A673 (cell line): ENCODE measurements around the gene IL1RAP. TPM values are rescaled to one million over a fixed set of nuclear protein-coding genes. Genes with fewer than 3 reads are reported as not detected.

Experiments used
- BruUV-seq: library from RNA; stranded (reverse); fragments of 400-500 nt; replicated peaks from 2 replicates; lab custom pipeline; 2021; lab: Mats Ljungman, UMichigan
- CTCF ChIA-PET: fragments of 300-600 bp; sonication (Branson Sonifier 250); formaldehyde crosslinking; loops from one replicate; lab custom pipeline; 2022; ENCODE audit warnings: antibody characterized with exemption; lab: Charles Lee
- POLR2A ChIA-PET: fragments of 300-600 bp; sonication (Branson Sonifier 250); formaldehyde crosslinking; loops from one replicate; lab custom pipeline; 2022; ENCODE audit warnings: antibody characterized with exemption; ENCODE audit not compliant: low non-redundant PET; lab: Charles Lee
- DNase-seq: peaks from one replicate; pipeline ENCODE4 v3.0.0-alpha.2; 2015; ENCODE audit warnings: low spot score
- H3K27ac ChIP-seq: fragments of 200-600 bp; sonication (generic); 2 replicates; pipeline ENCODE4 v1.5.1; 2016; ENCODE audit warnings: mixed run types, low read depth, mild to moderate bottlenecking, mixed read lengths, antibody characterized with exemption, low read length; ENCODE audit not compliant: poor library complexity, severe bottlenecking
- H3K27me3 ChIP-seq: fragments of 200-600 bp; sonication (generic); replicated peaks from 2 replicates; pipeline ENCODE4 v1.6.1; 2017; ENCODE audit warnings: mixed run types, low read depth, mild to moderate bottlenecking, mixed read lengths, antibody characterized with exemption, low read length; ENCODE audit not compliant: insufficient read depth, poor library complexity
- H3K36me3 ChIP-seq: fragments of 200-600 bp; sonication (generic); 2 replicates; pipeline ENCODE4 v1.6.1; 2016; ENCODE audit warnings: mixed run types, mild to moderate bottlenecking, mixed read lengths, antibody characterized with exemption, low read length; ENCODE audit not compliant: insufficient read depth, poor library complexity, severe bottlenecking
- H3K4me1 ChIP-seq: fragments of 200-600 bp; sonication (generic); 2 replicates; pipeline ENCODE4 v1.6.1; 2017; ENCODE audit warnings: mixed run types, mild to moderate bottlenecking, mixed read lengths, antibody characterized with exemption, low read length; ENCODE audit not compliant: insufficient read depth, poor library complexity, severe bottlenecking
- H3K4me3 ChIP-seq: fragments of 200-600 bp; sonication (generic); 2 replicates; pipeline ENCODE4 v1.5.1; 2016; ENCODE audit warnings: low read depth, mixed run types, mild to moderate bottlenecking, mixed read lengths, low read length; ENCODE audit not compliant: poor library complexity, severe bottlenecking
- H3K9me3 ChIP-seq: fragments of 200-600 bp; sonication (generic); 2 replicates; pipeline ENCODE4 v1.6.1; 2016; ENCODE audit warnings: mixed run types, low read depth, mild to moderate bottlenecking, mixed read lengths, antibody characterized with exemption, low read length; ENCODE audit not compliant: poor library complexity, severe bottlenecking
- CTCF ChIP-seq: fragments of 300-800, 200-600 bp; sonication (generic); conservative IDR thresholded peaks from 2 replicates; pipeline ENCODE4 v1.5.1; 2017; ENCODE audit warnings: low read depth, mild to moderate bottlenecking, antibody characterized with exemption, low read length, moderate library complexity, mixed read lengths
- EZH2 ChIP-seq: fragments of 200-600 bp; sonication (generic); IDR thresholded peaks from 2 replicates; pipeline ENCODE4 v1.6.1; 2017; ENCODE audit warnings: borderline replicate concordance, low read depth, mild to moderate bottlenecking, mixed read lengths, antibody characterized with exemption, low read length; ENCODE audit not compliant: poor library complexity, severe bottlenecking
- intact Hi-C: fragments of 100-400 bp; cut with micrococcal nuclease; formaldehyde crosslinking; loops from one replicate; pipeline ENCODE4 v1.10.0; 2022; ENCODE audit not compliant: unreplicated experiment
- total RNA-seq: library from RNA; stranded (reverse); gene quantifications from 2 replicates; pipeline ENCODE4 v1.2.3, GENCODE V29; 2021

The IL1RAP gene
- total RNA-seq, 1 experiment from 2014 or later = 207 TPM

DNA sequence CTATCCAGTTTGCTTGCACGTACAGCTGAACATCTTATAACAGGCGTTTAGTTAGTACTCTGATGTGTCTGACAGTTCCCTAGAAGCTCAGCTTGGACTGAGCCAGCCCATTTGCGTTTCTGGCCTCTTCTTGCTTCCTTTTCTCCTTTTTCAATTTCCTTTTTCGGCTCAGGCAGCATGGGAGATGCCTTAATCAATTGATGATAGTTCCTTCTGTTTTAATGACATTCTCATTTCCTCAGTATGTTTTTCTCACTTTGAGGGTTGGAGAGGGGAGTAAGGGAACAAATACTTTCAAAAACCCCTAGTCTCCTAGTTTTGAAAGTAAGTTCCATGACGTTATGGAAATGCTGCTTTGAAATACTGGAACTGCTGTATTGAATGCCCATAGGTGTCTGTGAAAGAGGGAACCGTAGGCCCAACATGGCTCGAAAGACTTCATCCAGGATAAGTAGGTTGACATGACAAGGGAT, 18.9 kb downstream of the IL1RAP start:
- intact Hi-C loops = loop anchor here (5.0 to 10.0 kb wide), 2 partner anchors 35 to 462 kb away; no protein-coding TSS in a partner anchor
- TF ChIP-seq CTCF (no peak), EZH2 (no peak)
- POLR2A ChIA-PET = interaction anchor here (0.6 kb wide), 1 partner anchor 11 kb away, joined by 3 read pairs; no protein-coding TSS in a partner anchor

GRCh38 chr3:190533511-190534281, 19.8 kb downstream of the IL1RAP start:
- Histone ChIP-seq H3K36me3 (peaks cover 13% of the 10 kb centered on the region), H3K27me3 (no peaks in the 10 kb centered on the region), H3K4me3 (peak overlapping the region; percentile 31), H3K9me3 (no peaks in the 10 kb centered on the region), H3K4me1 (peaks cover 94% of the 10 kb centered on the region), H3K27ac (peak overlapping the region; percentile 93)
- DNase-seq = peak; percentile 95
- CTCF ChIA-PET = interaction anchor here (0.7 kb wide), 2 partner anchors 10 to 1261 kb away, joined by 5 to 10 read pairs; no protein-coding TSS in a partner anchor
- BruUV-seq = no TSS peak
- no peak for TF ChIP-seq EZH2
- no peak for TF ChIP-seq CTCF
- intact Hi-C loops = loop anchor here (5.0 to 10.0 kb wide), 2 partner anchors 34 to 461 kb away; no protein-coding TSS in a partner anchor
- POLR2A ChIA-PET = interaction anchor here (0.6 to 1.4 kb wide), 4 partner anchors 12 to 163 kb away, joined by 3 to 15 read pairs (median 5); no protein-coding TSS in a partner anchor

More for the DNA sequence above, 18.9 kb downstream of the IL1RAP start:
- no TSS peak for BruUV-seq
- Histone ChIP-seq H3K27me3 (no peaks in the 10 kb centered on the region), H3K36me3 (peaks cover 22% of the 10 kb centered on the region), H3K4me1 (peaks cover 94% of the 10 kb centered on the region), H3K4me3 (no peak overlapping the region), H3K27ac (peak overlapping the region; percentile 93), H3K9me3 (no peaks in the 10 kb centered on the region)
- DNase-seq = peak; percentile 52
- CTCF ChIA-PET = no interaction called here

DNA sequence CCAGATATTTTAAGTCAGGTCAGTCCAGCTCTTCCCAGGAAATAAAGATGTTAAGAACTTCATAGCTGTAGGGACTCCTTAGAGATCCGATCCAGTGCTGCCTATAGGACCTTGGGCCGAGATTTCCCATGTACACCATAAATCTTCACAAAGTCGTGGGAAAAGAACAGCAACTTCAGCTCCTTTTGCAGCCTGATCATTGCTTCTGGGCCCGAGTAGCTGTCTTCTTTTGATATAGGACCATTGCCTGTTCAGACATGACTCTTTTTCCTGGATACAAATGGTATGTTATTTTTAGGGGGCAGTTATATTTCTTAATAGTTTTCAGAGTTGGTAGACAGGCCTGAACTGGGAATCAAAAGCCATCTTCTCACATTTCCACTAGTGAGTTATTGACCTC, 20.5 kb downstream of the IL1RAP start:
- peaks cover 7% of the 10 kb centered on the region for H3K36me3 ChIP-seq
- H3K4me1 ChIP-seq = peaks cover 95% of the 10 kb centered on the region
- TF ChIP-seq EZH2 (no peak), CTCF (no peak)
- peak overlapping the region; percentile 93 for H3K27ac ChIP-seq
- peak; percentile 88 for DNase-seq
- H3K9me3 ChIP-seq = no peaks in the 10 kb centered on the region
- TSS peak; percentile 15 for BruUV-seq
- intact Hi-C loops = loop anchor here (5.0 to 10.0 kb wide), 2 partner anchors 33 to 460 kb away; no protein-coding TSS in a partner anchor
- CTCF ChIA-PET = interaction anchor here (0.7 kb wide), 1 partner anchor 11 kb away, joined by 10 read pairs; no protein-coding TSS in a partner anchor
- H3K4me3 ChIP-seq = peak overlapping the region; percentile 31
- POLR2A ChIA-PET = interaction anchor here (0.5 to 1.4 kb wide), 3 partner anchors 13 to 163 kb away, joined by 4 to 10 read pairs (median 6); no protein-coding TSS in a partner anchor
- H3K27me3 ChIP-seq = no peaks in the 10 kb centered on the region
